Stimulated activated CD8-positive, alpha-beta memory T cell treated with anti-CD3 and anti-CD28 coated beads, Interleukin-4, amount 100 ng/mL, for 4 hours (primary cell): ENCODE results near the gene DNAI4.
"Not testable (repeated sequence)": the region's sequence is repeated elsewhere in the genome, so short reads cannot be mapped to it uniquely, and the experiment has no call there.

Source experiments
- DNase-seq, 2 donors: peaks; one replicate each; pipeline ENCODE4 v3.0.0-alpha.2; 2020; ENCODE audit warnings: low read depth in 2 of 2, low spot score in 1 of 2

Gene DNAI4, protein sequence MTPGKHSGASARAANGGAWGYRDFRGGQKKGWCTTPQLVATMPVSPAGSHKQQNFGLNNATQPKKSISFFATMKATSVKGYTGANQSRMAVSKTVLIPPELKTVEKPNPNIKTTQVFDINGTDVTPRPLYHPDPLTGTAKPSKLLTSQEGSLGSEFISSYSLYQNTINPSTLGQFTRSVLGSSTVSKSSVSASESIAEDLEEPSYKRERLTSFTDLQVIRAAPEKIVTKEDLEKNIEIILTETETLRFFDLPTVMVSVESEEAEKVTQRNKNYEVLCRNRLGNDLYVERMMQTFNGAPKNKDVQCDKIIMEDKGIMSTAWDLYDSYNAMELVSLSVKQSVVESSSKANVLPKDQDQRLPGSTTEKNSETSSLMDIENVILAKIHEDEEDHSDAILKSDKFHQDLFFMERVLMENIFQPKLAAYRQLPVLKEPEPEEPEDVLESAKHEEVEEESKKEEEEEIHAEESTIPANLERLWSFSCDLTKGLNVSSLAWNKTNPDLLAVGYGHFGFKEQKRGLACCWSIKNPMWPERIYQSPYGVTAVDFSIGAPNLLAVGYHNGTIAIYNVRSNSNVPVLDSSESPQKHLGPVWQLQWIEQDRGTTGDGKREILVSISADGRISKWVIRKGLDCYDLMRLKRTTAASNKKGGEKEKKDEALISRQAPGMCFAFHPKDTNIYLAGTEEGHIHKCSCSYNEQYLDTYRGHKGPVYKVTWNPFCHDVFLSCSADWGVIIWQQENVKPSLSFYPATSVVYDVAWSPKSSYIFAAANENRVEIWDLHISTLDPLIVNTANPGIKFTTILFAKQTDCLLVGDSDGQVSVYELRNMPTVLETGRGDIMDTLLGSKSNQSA

DNA sequence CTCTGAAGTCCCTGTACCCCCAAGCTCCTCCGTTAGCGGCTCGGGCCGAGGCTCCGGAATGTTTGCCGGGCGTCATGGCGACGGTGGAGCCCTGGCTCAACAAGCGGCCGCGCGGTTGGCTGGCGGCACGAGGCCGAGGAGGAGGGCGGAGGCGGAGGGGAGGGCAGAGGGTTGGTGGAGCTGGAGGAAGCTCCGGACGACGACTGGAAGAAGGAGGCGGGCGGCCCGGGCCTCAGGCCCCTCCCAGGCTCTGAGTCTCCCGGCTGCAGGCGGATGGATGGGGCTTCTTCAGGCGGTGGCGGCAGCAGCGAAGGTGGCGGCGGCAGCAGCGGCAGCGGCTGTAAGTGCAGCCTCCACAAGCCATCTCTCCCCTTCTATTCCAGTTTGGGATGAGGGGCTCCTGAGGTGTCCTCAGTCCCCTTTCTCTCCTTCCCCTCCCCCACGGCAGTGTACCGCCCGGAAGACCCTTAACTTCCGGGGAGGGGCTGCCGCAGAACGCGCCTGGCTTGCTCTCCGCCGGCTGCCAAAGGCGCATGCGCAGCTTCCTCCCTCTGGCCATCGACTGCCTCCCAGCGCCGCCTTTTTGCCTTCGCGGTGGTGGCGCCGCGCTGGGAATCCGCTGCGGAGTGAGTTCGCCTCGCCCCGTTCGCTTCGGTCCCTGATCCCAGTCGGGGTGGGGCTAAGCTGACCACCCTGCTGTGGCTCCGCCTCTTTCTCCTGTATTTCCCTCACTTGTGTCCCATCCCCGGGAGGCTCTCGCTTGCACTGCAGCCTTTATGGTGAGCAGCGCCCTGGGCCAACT, at the start of gene DNAI4, which contains the start of gene MIER1:
TSS of gene DNAI4 (minus strand) at position 101 of the 802 bp plus-strand sequence. CDS start at position 76, 25 bp downstream.
TSS of gene MIER1 (plus strand) at position 235 of the 802 bp plus-strand sequence. CDS start at position 274, 39 bp downstream.
- DNase-seq = peak; percentile 86 to 95

DNA sequence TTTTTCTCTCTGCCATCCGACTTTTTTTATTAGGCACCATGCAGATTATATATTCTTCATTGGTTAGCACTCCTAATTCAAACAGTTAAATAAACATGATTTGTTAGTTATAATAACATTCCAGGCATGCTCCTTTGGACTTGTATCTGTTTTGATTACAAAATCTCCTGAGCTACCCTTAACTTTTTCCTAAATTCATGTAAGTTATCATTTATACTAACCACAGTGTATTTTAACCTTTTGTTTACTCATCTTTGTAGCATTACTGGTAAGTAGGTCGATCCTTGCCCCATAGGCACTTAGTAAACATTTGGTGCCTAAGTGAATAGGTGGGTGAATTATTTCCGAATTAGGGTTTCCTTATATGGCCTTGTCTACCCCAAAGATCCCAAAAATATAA, 43.9 kb upstream of the DNAI4 start:
- DNase-seq = no peak

DNA sequence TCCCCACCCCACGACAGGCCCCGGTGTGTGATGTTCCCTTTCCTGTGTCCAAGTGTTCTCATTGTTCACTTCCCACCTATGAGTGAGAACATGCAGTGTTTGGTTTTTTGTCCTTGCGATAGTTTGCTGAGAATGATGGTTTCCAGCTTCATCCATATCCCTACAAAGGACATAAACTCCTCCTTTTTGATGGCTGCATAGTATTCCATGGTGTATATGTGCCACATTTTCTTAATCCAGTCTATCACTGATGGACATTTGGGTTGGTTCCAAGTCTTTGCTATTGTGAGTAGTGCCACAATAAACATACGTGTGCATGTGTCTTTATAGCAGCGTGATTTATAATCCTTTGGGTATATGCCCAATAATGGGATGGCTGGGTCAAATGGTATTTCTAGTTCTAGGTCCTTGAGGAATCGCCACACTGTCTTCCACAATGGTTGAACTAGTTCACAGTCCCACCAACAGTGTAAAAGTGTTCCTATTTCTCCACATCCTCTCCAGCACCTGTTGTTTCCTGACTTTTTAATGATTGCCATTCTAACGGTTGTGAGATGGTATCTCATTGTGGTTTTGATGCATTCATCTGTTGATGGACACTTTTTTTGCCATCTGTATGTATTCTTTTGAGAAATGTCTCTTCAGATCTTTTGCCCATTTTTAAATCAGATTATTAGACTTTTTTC, 41.7 kb upstream of the DNAI4 start:
- DNase-seq = not testable (repeated sequence)

DNA sequence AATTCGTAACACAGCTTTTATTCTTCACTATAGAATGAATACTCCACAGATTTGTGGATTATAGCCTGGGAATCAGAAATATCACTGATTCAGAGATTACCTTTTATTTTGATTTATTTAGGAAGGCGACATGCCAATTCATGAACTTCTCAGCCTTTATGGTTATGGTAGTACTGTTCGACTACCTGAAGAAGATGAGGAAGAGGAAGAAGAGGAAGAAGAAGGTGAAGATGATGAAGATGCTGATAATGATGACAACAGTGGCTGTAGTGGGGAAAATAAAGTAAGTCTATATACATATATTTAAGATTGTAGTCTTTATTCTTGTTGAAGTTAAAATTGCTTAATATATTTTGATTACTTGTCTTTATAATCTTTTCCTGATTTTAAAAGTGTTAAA, 33.3 kb upstream of the DNAI4 start:
- no peak for DNase-seq

DNA sequence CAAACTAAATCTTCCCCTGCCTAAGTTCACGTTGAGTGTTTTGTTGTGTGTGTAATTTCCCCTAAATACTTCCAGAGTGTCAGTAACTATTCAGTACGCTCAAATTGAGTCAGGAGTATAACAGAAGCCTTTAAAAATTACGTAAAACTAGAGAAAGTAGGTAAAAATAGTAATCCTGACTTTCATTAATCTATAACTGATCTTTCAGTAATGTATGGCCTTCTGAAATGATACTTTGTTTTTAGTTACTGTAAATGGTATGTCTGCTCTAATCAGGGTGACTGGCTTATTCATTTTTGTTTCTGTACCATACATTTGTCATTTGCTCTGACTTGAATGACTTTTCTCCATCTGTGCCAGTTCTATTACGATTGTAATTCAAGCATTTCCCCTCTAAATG, 29.6 kb upstream of the DNAI4 start:
- no peak for DNase-seq

DNA sequence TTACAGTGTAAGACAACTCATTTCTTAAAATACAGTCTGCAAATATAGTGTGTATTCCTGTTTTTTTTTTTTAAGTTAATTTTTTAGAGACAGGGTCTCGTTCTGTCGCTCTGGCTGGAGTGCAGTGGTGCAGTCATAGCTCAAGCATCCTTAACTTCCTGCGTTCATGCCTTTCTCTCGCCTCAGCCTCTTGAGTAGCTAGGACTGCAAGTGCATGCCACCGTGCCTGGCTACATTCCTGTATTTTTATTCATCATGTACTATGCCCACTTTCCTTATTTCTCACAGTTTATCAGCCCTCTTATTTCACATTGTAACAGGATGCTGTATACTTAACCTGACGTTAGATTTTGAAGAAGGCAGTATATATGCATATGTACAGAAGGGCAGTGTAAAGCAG, 26.9 kb upstream of the DNAI4 start:
- DNase-seq = no peak

DNA sequence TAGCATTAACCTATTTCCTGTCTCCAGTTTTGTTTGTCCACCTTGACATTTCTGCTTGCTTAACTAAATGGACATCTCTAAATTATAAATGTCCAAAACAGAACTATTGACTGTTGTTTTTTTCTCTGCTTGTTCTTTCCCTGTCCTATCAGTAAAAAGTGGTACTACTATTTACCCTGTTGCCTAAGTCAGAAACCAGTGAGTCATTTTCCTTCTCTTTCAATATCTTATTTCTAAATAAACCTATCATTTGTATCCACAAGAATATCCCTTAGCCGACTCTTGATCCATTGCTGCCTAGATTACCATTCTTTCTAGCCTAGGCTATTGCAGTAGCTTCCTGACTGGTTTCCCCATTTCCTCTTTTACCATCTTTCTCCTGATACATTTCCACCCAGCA, 22.6 kb upstream of the DNAI4 start:
- no peak for DNase-seq

DNA sequence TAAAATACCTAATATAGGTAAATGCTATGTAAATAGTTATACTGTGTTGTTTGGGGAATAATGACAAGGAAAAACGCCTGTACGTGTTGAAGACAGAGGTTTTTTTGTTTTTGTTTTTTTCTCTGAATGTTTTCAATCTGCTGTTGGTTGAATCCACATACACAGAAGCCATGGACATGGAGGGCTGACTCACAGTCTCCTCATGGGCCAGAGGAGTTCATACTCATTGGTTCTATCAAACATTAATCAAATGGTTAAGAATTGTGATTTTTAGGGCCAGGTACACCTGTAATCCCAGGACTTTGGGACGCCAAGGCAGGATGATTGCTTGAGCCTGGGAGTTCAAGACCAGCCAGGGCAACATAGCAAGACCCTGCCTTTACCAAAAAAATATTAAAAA, 20.7 kb upstream of the DNAI4 start:
- no peak for DNase-seq

DNA sequence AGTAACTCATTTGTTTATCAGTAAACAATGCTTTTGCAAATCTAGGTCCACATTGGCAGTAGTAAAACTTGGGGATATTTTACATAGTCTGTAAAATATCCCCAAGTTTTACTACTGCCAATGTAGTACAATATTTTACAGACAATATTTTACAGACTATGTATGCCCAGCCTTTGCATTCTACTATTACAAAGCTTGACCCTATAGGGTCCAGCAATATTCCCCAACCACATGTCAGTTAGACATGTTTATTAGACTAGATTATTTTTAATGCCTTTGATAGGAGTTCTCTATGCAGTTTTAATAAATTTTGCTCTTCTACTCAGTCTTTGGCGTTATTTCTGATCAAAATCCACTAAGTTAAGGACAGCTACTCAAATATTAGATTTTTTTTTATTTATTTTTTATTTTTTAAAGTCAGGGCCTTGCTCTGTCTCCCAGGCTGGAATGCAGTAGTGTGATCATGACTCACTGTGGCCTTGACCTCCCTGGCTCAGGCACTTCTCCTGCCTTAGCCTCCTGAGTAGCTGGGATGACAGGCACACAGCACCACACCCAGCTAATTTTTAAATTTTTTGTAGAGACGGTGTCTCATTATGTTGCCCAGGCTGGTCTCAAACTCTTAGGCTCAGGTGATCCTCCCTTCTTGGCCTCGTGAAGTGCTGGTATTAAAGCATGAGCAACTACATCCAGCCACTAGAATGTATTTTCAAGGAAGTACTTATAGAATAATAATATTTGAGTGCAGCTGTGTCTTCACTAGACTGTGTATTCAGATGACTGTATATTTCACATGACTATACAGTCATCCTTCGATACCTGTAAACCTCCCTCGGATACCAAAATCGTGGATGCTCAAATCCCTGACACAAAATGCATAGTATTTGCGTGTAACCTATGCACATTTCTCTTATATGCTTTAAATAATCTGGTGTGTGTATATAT, 19.9 kb upstream of the DNAI4 start:
- DNase-seq = no peak

DNA sequence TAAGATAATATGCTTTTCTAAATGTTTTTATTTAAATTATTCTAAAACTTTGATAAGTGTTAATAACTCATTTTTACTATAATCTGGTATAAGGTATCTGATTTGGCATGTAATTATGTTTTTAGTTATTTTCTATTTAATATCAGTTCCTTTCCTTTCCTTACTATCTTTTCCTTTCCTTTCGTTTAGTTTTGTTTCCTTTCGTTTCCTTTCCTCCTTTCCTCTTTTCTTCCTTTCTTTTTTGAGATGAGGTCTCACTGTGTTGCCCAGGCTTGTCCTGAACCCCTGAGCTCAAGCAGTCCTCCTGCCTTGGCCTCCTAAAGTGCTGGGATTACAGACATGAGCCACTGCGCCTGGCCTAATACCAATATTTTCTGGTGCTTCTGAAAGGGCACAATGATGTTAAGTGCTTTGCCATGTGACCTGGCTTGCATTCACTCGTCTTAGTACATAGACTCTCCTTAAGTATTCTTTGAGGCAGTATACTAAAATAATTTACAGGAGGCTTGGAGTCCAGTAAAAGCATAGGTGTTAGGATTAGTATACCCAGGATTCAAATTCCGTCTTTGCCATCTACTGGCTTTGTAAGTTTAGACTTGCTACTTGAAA, 18.8 kb upstream of the DNAI4 start:
- DNase-seq = no peak

DNA sequence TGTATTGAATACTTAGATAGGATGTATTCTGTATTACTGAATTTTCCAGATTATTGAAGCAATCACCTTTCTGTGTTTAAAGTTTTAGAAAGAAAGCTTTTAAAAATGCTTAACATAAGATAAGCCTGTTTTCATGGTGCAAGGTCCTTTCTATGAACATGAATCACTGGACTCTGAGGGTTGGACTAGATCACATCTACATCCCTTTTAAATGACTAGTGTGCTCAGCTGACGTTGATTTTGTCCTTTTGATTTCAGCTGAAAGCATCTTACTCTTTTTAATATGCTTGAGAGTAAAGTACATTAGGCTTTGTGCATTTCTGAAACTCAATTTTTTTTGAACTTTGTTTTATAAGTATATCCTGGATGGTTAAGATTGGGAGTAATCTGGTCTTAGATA, 16.3 kb upstream of the DNAI4 start:
- DNase-seq = no peak

DNA sequence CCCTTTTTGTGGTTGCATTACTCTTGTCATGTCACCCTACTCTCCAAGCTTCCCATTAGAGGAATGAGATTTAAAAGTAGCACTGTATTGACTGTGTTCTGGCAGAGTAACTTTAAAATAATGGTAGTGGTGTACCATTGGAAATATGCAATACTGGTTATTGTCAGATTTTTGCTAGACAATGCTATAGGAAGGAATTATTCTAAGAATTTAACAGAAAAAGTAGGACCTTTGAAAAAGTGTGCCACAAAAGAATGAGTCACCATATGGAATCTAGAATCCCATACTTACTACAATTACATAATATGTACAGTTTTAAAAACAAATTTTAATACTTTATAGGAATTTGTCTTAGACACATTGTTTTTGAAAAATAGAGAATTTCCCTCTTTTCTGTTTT, 14.0 kb upstream of the DNAI4 start:
- no peak for DNase-seq

DNA sequence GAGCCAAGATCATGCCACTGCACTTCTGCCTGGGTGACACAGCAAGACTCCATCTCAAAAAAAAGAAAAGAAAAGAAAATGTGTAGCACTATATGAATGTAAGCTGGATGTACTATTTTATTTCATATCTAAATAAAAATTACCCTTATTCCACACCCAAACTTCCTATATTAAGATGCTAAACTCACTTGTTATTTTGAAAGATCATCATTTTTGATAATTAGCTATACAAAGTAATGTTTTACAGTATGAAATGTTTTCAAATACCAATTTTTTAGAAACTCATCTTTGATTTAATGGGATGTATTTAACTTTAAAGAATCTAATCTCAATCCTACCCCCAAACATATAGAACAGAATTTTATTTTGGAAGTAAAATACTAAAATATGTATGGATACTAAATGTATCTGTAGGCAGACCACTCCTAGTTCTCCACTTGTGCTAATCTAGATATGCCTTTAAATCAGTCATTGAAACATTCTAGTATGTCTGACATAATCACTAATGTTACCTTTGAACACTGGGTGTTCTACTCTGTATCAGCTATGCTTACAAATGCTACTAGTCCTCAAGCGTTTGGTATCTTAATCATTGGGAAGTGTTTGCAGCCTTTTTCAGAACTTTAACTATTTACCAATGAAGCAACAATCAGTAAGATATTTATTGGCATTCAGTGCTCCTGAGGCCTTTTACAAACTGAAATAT, 13.0 kb upstream of the DNAI4 start:
- no peak for DNase-seq

DNA sequence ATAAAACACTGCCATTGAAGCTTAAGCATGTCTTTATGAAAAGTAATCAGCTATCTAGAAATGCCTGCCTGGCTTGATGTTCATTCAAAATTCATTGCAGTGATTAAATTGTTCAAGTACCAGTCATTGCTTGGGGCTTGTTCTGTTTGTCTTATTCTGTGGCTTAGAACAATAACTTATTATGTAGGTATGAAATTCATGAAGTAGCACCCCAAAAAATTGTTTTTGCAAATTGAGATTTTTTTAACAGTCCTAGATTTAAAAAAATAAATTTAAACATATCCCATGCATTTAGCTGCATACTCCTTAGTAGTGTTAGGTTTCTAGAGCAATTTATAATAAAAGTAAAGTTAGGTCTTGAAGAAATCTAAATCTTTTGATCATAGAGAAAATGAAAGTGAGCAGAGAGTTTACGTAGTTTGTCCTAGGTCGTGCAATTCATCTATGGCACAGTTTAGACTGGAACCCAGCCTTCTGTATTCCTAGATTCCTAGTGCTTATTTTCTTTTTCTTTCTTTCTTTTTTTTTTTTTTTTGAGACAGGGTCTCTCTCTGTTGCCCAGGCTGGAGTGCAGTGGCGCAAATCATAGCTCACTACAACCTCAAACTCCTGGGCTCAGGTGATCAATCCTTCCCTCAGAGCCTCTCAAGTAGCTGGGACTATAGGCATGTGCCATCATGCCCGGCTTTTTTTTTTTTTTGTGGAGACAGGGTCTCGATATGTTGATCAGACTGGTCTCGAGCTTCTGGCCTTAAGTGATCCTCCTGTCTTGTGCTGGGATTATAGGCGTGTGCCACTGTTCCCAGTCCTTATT, 9.4 kb upstream of the DNAI4 start:
- DNase-seq = no peak

DNA sequence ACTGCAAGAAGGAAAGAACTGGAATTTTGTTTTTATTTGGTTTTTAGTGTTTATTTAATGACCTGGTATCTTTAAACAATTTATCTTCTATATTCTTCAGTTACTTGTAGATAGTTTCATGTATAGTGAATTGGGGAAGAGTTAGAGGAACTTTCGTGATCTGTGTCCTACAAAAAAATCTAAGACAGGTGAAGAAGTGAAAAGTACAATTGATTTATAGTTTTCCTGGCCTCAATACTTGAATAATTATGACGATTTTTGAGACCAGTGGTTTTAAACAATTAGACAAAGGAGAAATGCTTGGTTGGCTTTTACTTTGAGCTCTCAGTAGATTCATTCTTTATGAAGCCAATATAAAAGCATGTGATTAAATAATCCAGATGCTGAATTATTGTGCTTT, 7.6 kb upstream of the DNAI4 start:
- no peak for DNase-seq

DNA sequence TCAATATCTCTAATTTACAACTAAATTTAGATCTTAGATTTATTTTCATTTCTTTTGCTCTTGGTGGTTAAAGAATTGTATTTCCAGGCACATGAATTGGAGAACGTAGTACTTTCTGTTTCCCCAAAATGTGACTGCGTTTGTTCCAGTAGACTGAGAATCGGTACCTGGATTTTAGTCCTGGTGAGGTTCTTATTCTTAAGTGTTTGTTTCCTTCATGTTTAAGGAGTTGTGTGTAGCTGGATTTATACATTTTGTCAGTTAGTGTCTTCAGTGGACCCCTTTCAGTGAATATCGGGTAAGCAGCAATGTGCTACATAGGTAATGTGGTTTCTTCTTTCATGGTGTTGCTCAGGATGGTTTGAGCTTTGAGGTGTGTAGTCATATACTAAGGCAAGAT, 6.9 kb upstream of the DNAI4 start:
- no peak for DNase-seq

DNA sequence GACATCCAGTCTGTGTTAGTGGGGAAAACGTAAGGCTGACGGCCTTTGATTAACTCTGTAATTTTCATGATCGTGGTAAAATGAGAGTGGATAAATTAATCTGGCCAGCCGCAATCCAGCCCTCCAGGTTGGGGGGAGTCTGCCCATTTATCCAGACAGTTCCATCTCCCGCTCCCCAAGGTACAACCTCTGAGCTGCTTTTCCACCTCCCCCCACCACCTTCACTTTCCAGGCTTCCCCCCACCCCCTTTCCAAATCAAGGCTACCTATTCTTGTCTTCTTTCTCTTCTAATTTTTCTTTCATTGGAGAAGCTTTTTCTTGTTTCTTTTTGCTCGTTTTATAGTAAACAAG, 6.1 kb upstream of the DNAI4 start:
- DNase-seq = no peak
